Adrenal gland (tissue), 12 donors: Measurements from ENCODE around the gene AXL. TPM values are rescaled to one million over a fixed set of nuclear protein-coding genes. Genes with fewer than 3 reads are reported as not detected.
A peak's percentile ranks its signal among the peaks of the same experiment; 100 is the strongest.

Source experiments
- DNase-seq, 7 donors: peaks; one replicate each; pipeline ENCODE4 v3.0.0-alpha.2; 2019 to 2020
- H3K27ac ChIP-seq, 5 donors: fragments of 200-600 bp; sonication (generic) in 4 of 5; 1 replicate in 3 of 5; 2 replicates in 2 of 5; pipeline versions ENCODE4 v1.5.1 to v1.8.0; 2016 to 2020; ENCODE audit warnings: mild to moderate bottlenecking in 1 of 5
- H3K27me3 ChIP-seq: fragments of 200-600 bp; 2 replicates; pipeline ENCODE4 v1.8.0; 2021
- H3K36me3 ChIP-seq, 2 donors: fragments of 200-600 bp; replicated peaks in 1 of 2; 1 replicate in 1 of 2; 2 replicates in 1 of 2; pipeline versions ENCODE4 v1.5.1 to v1.8.0; 2018 to 2022
- H3K4me1 ChIP-seq, 2 donors: fragments of 200-600 bp; replicated peaks in 1 of 2; 1 replicate in 1 of 2; 2 replicates in 1 of 2; pipeline versions ENCODE4 v1.5.1 to v1.8.0; 2018 to 2021
- H3K4me3 ChIP-seq, 4 donors: fragments of 200-600 bp; sonication (generic) in 3 of 4; one replicate each; pipeline ENCODE4 v1.5.1; 2016 to 2018
- H3K9me3 ChIP-seq, 3 donors: fragments of 200-600 bp; sonication (generic) in 1 of 3; replicated peaks in 1 of 3; 1 replicate in 2 of 3; 2 replicates in 1 of 3; pipeline versions ENCODE4 v1.5.1 to v1.8.0; 2016 to 2021
- POLR2A ChIP-seq, 2 donors: fragments of 450-650 bp; IDR thresholded peaks; one replicate each; pipeline ENCODE4 v1.6.1; 2017; ENCODE audit warnings: antibody characterized with exemption in 2 of 2, mild to moderate bottlenecking in 2 of 2, moderate library complexity in 1 of 2
- WGBS, 4 donors: extraction: QIAGEN DNeasy Blood & Tissue Kit in 2 of 4; methylation state at CpG; one replicate each; pipeline versions ENCODE4 v1.1.5 to v1.1.7; 2013 to 2017; 5-methylcytosine and 5-hydroxymethylcytosine counted together
- intact Hi-C, 2 donors: fragments of 100-400 bp; cut with DNase I; formaldehyde crosslinking; loops; one replicate each; pipeline versions ENCODE4 v1.14.1 to v1.15.0; 2022 to 2023
- polyA plus RNA-seq, 3 donors: library from polyadenylated mRNA; stranded (reverse); fragments of 200-250 nt in 2 of 3; fragments of 350-450 nt in 1 of 3; fragmentation: Illumina TruSeq in 1 of 3; extraction: RNeasy Lipid Tissue Mini Kit (QIAGEN cat#74804) in 1 of 3; gene quantifications; one replicate each; pipeline ENCODE4 v1.2.3, GENCODE V29; 2013 to 2014
- total RNA-seq, 9 donors: library from RNA; depleted of rRNA in 4 of 9; stranded (reverse); fragments of >200 nt in 4 of 9; fragments of 120-200 nt in 1 of 9; fragmentation: NEBNext Ultra II Directional in 1 of 9; extraction: Animal tissue kit (Norgen Biotek cat#: 25700) in 1 of 9; gene quantifications; one replicate each; pipeline versions ENCODE4 v1.1.0 to v1.2.4, GENCODE V29; 2013 to 2023
- TF ChIP-seq, protein P1 (sequence below), 6 experiments: fragments of 450-650 bp in 4 of 6; fragments of 200-600 bp in 2 of 6; sonication (generic) in 1 of 6; IDR thresholded peaks; 1 replicate in 5 of 6; 2 replicates in 1 of 6; pipeline versions ENCODE4 v1.5.1 to v1.8.0; 2016 to 2021; ENCODE audit warnings: antibody characterized with exemption in 6 of 6, mild to moderate bottlenecking in 2 of 6, moderate library complexity in 1 of 6
- donor health status: healthy with polysubstance abuse.
- donor health status: Bipolar disorder and iron deficiency.
- donor health status: DM: yes; HTN: yes; CAD: no.
- donor health status: DM: no; HTN: no; CAD: no.
- donor health status: DM: no; HTN: no; CAD: no.
- donor health status: DM: yes; HTN: yes; CAD: no.

AXL gene
- total and polyA plus RNA-seq, 12 donors: 12.0 to 105 (median 50.0) TPM

DNA sequence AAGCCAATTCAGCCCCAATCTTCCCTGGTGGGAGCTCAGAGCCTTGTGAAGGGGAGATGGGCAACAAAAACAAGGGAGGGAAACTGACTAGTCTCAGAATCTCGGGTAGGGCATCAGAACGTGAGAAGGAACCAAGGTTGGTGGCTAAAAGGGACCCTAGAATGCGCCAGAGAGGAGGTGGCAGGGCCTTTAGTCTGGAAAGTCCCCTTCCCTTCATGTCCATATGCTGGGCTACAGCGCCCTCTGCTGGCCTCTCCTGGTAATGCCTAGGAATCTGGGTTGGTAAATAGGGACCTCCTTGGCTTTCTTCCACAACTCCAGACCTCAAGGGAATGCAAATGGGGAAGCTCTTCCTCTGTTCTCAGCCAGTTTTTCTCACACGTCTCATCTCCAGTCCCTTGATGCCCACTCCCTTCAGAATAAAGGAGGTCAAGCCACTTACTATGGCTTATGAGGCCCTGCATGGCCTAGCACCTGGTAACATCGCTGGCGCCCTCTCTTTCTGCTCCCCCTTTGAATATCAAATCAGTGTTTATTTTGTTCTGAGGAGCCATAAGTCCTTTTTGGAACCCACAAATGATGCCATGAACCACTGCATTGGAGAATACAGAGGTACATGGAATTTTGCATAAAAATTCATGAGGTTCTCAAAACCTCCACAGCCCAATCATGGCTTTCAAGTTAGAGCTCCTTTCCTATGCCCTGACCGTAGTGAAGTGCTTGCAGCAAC is 89.6 kb downstream of the AXL start:
- peak; percentile 91 to 98 (median 95) for DNase-seq
- peak overlapping the region in 1 of 4 donors; percentile 84 for H3K4me3 ChIP-seq
- TF ChIP-seq, protein P1, sequence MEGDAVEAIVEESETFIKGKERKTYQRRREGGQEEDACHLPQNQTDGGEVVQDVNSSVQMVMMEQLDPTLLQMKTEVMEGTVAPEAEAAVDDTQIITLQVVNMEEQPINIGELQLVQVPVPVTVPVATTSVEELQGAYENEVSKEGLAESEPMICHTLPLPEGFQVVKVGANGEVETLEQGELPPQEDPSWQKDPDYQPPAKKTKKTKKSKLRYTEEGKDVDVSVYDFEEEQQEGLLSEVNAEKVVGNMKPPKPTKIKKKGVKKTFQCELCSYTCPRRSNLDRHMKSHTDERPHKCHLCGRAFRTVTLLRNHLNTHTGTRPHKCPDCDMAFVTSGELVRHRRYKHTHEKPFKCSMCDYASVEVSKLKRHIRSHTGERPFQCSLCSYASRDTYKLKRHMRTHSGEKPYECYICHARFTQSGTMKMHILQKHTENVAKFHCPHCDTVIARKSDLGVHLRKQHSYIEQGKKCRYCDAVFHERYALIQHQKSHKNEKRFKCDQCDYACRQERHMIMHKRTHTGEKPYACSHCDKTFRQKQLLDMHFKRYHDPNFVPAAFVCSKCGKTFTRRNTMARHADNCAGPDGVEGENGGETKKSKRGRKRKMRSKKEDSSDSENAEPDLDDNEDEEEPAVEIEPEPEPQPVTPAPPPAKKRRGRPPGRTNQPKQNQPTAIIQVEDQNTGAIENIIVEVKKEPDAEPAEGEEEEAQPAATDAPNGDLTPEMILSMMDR (IDR thresholded peaks at IDR 0.05): peak; percentile 97 to 98 (median 98)
- TF ChIP-seq POLR2A (IDR thresholded peaks at IDR 0.05): no peak
- peaks cover 0 to 54% of the 10 kb centered on the region in 2 donors for H3K36me3 ChIP-seq
- H3K27me3 ChIP-seq: no peaks in the 10 kb centered on the region
- intact Hi-C loops: loop anchor here in 1 of 2 donors (5.0 kb wide), 1 partner anchor 111 kb away; no protein-coding TSS in a partner anchor
- H3K9me3 ChIP-seq: no peaks in the 10 kb centered on the region
- H3K4me1 ChIP-seq: peaks cover 21 to 37% of the 10 kb centered on the region in 2 donors
- 23 to 30% (median 26%) methylated on average over 8 of the region's 8 CpGs for WGBS, 4 donors
- peak overlapping the region; percentile 91 to 99 (median 96) for H3K27ac ChIP-seq

DNA sequence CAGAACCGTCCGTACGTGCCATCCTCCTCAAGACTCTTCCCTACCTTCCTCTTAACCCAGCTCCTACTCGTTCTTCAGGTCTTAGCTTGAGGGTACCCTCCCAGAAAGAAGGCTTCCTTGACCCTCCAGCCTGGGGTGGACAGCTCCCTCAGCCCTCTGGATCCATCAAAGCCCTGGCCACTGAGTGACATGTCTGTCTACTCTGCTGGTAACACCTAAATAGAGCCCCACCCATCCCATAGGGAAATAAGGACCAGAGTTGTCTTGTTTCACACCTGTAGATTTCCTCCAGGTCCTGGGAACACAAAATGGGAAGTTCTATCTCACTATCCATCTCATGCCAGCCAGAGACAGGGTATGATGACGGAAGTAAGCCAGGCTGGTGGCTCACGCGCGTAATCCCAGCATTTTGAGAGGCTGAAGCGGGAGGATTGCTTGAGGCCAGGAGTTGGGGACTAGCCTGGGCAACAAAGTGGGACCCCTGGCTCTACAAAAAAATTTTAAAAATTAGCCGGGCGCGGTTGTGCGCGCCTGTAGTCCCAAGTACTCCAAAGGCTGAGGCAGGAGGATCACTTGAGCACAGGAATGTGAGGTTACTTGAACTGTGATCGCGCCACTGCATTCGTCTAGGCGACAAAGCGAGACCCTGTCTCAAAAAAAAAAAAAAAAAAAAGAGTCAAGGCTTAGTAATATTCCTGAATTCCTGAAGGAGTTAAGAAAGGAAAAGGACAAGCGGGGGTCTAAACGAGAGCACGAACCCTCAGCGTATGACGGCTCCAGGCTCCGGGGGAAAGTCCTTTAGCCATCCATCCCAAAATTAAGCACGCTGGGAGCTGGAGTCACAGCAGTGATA is 90.4 kb downstream of the AXL start:
- peak overlapping the region; percentile 91 to 99 (median 96) for H3K27ac ChIP-seq
- H3K9me3 ChIP-seq: no peaks in the 10 kb centered on the region
- H3K36me3 ChIP-seq: peaks cover 0 to 53% of the 10 kb centered on the region in 2 donors
- WGBS, 4 donors: 8 to 13% (median 11%) methylated on average over 26 of the region's 26 CpGs
- peak overlapping the region; percentile 71 to 84 (median 79) for H3K4me3 ChIP-seq
- intact Hi-C loops: loop anchor here in 1 of 2 donors (5.0 kb wide), 1 partner anchor 112 kb away; no protein-coding TSS in a partner anchor
- no peak for TF ChIP-seq POLR2A (IDR thresholded peaks at IDR 0.05)
- peaks cover 21 to 37% of the 10 kb centered on the region in 2 donors for H3K4me1 ChIP-seq
- DNase-seq: peak in 3 of 7 donors; percentile 39 to 62 (median 54)
- no peaks in the 10 kb centered on the region for H3K27me3 ChIP-seq

DNA sequence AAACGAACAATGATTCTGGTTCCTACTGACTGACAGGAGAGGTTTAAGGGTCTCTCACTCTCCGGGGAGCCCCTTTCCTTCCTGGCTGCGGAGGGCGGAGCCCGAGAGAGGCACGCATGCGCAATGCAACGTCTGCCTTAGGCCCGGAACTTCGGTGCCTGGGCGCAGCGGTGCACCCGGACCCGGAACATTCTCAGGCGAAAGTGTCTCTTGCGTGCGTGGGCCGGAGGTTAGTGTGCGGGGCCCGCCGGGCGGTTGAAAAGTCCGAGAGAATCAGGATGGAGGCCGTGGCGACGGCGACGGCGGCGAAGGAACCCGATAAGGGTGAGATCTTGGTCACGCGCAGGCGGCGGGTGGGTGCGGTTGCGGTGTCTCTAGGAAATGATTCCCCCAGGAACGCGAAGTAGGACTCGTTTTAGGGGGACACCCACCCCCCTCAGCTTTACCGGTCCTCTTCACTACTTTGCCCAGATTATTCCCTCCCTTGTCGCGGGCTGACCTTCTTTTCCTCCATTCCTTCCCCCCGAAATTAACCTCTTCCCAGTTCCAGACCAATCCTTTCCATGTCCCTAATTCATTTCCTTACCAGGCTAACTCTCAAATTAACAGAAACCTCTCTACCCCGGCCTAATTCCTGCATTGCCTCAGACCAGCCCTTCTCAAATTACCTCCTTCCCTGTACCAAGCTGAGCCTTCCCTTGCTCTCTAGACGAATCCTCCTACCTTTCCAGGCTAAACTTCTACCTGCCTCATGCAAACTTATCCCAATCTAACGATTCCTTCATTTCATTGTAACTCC is 91.2 kb downstream of the AXL start, which contains the start of gene CCDC97:
Gene CCDC97, plus strand, starts transcription at position 140 of the 799 bp plus-strand sequence. Its CDS starts 139 bp downstream, at position 279.
- peak; percentile 83 to 90 (median 86) for DNase-seq
- H3K4me3 ChIP-seq: peak within 1 kb of the TSS; percentile 71 to 84 (median 79)
- H3K27ac ChIP-seq: peak within 1 kb of the TSS; percentile 91 to 99 (median 96)
- H3K36me3 ChIP-seq: peaks cover 0 to 49% of the 10 kb centered on the region in 2 donors
- no peaks in the 10 kb centered on the region for H3K27me3 ChIP-seq
- peak; percentile 59 to 70 for TF ChIP-seq POLR2A (IDR thresholded peaks at IDR 0.05)
- TF ChIP-seq, protein P1 (IDR thresholded peaks at IDR 0.05): peak in 1 of 6 experiments; percentile 15
- 0 to 1% (median 0%) methylated on average over 36 to 47 of the region's 47 CpGs for WGBS, 4 donors
- intact Hi-C loops: no loop called here
- no peaks in the 10 kb centered on the region for H3K9me3 ChIP-seq
- H3K4me1 ChIP-seq: peaks cover 21 to 37% of the 10 kb centered on the region in 2 donors

DNA sequence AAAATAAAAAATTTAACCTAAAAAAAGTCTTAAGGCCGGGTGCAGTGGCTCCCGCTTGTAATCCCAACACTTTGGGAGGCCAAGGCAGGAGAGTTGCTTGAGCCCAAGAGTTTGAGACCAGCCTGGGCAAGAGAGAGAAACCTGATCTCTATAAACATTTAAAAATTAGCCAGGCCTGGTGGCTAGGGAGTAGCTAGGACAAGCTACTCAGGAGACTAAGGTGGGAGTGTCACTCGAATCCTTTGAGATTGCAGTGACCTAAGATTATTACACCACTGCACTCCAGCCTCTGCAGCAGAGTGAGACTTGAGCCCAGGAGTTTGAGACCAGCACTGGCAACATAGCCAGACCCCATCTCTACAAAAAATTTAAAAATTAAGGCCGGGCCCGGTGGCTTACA is 92.0 kb downstream of the AXL start:
- Histone ChIP-seq H3K4me3 (peak overlapping the region in 1 of 4 donors; percentile 84), H3K9me3 (no peaks in the 10 kb centered on the region), H3K27me3 (no peaks in the 10 kb centered on the region), H3K4me1 (peaks cover 21 to 37% of the 10 kb centered on the region in 2 donors), H3K36me3 (peaks cover 0 to 45% of the 10 kb centered on the region in 2 donors), H3K27ac (no peak overlapping the region)
- intact Hi-C loops: no loop called here
- TF ChIP-seq POLR2A (IDR thresholded peaks at IDR 0.05): no peak
- TF ChIP-seq, protein P1 (IDR thresholded peaks at IDR 0.05): no peak
- DNase-seq: peak in 1 of 7 donors; percentile 15
- WGBS, 4 donors: 56 to 64% (median 62%) methylated on average over 5 of the region's 5 CpGs
